ENCODE data around the gene IQCN.

DNA sequence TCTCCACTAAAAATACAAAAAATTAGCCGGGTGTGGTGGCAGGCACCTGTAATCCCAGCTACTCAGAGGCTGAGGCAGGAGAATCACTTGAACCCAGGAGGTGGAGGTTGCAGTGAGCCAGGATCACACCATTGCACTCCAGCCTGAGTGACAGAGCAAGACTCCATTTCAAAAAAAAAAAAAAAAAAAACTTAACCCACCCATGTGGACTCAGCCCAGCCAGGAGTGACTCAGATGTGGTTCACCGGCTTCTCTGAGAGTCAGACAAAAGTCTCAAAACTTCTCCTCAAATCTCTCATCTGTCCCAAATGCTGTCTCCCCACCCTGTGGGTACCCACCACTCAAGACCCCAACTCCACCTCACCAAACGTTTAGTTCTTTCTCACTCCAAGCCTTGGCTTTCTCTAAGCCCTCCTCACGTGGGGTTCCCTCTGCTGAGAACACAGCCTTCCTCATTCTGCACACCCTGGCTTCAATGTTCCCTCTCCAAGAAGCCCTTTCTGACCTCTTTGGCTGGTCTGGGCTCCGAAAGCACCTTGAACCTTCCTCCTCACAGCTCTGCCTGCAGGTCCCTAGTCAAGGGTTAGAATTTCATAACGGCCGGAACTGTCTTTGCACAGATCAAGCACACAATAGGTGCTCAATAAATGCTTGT lies 59.3 kb downstream of the IQCN start:
- TF ChIP-seq, protein P1, sequence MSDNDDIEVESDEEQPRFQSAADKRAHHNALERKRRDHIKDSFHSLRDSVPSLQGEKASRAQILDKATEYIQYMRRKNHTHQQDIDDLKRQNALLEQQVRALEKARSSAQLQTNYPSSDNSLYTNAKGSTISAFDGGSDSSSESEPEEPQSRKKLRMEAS (CRISPR knock-in tag; IDR thresholded peaks at IDR 0.05): no peak
- TF ChIP-seq, protein P2, sequence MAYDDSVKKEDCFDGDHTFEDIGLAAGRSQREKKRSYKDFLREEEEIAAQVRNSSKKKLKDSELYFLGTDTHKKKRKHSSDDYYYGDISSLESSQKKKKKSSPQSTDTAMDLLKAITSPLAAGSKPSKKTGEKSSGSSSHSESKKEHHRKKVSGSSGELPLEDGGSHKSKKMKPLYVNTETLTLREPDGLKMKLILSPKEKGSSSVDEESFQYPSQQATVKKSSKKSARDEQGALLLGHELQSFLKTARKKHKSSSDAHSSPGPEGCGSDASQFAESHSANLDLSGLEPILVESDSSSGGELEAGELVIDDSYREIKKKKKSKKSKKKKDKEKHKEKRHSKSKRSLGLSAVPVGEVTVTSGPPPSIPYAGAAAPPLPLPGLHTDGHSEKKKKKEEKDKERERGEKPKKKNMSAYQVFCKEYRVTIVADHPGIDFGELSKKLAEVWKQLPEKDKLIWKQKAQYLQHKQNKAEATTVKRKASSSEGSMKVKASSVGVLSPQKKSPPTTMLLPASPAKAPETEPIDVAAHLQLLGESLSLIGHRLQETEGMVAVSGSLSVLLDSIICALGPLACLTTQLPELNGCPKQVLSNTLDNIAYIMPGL (CRISPR knock-in tag; IDR thresholded peaks at IDR 0.05): no peak

Data from WTC11 (cell line).